HG03457 (cell line): ENCODE data around the gene STXBP4.
A peak's percentile ranks its signal among the peaks of the same experiment; 100 is the strongest.

Source experiments
- ATAC-seq: cut with Tn5 transposase; IDR thresholded peaks from one replicate; pipeline ENCODE4 v1.9.1; 2021; ENCODE audit warnings: moderate number of reproducible peaks; ENCODE audit not compliant: unreplicated experiment

The STXBP4 gene

DNA sequence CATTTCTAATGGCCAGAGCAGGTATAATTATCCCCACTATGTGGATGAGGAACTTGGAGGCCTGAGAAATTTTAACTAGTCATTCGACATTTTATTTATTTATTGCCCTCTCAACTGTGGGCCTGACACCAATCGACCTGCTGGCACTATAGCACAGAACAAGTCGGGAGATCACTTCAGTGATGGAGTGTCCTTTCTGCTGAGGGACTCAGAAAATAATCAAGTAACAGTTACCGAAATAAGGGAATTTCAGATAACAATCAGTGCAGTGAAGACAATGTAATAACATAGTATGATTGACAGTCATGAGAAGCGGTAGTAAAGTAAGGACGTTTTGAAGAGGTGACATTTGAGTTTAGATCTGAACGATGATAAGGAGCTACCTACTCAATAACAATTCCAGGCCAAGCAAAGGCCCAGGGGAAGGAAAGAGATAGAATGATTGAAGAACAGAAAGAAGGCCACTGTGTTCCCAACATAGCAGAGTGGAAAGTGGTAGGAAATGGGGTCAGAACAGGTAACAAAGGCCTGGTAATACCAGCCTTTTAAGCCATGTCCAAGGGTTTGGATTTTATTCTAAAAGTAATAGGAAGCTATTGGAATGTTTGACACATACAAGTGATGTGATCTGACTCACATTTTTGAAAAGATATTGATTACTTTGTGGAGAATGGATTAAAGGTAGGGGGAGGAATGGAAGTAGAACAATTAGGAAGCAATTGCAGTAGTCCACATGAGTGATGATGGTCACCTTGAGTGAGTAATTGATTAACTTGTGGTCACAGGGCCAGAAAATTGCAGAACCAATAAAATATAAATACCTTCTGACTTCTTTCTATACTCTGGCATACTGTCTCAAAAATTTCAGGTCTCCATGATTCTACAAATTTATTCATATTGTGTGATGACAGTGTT is 1.4 kb downstream of the STXBP4 start:
- no peak for ATAC-seq

DNA sequence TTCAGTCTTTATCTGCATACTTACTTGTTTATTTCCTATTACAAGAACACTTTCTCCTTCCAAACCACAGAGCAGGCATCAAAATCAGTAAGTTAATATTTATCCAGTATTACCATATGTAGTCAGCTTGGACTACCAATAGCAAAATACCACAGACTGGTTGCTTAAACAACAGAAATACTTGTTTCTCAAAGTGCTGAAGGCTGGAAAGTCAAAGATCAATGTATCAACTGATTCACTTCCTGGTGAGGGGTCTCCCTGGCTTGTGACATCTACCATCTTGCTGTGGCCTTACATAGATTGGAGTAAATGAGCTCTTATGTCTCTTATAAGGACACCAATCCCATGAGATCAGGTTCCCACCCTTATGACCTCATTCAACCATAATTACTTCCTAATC is 2.6 kb downstream of the STXBP4 start:
- ATAC-seq = no peak

DNA sequence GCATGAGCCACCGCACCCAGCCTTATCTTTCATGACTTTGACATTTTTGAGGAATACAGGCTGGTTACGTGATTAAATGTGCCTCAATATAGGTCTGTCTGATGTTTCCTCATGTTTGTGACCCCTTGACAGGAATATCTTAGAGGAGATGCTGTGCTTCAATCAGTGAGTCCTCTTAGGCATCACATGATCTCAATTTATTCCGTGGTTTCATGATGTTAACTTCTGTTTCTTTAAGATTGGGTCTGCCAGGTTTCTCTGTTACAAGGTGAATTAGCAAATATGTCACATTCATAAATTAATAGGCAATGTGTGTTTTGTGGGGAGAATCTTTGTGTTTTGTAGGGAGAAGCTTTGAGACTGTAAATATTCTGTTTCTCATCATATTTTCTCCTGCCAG is 3.3 kb downstream of the STXBP4 start:
- no peak for ATAC-seq

DNA sequence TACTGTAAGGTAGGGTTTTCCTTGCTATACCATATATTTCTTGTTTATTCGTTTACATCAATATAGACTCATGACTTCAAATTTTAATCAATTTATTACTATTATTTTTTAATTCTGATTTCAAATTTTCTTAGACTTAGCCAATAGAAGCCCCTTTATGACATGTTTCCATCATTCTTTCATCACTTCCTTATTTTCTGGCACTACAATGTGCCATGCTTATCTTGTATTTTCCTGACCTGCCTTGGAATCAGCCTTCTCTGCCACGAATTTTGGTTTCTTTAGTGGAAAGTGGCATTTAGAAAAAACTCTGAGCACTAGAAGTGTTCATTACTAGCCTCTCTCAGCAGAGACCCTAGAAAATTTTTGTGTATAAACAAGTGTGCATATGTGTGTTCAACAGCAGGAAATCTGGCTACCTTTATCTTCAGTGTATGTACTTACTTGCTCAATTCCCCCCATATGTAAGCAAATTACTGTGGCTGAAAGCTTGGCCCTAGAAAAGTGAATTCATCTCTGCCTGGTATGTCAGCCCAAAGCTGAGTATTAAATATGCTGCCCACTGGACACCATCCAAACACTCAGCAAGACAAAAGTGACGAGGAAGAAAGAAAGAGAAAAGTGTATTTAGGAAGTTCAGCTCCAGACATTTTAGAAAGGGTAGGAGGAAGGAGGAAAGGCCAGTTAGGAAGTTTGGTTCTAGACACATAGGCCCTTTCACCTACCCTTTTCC is 4.0 kb downstream of the STXBP4 start:
- ATAC-seq = no peak

DNA sequence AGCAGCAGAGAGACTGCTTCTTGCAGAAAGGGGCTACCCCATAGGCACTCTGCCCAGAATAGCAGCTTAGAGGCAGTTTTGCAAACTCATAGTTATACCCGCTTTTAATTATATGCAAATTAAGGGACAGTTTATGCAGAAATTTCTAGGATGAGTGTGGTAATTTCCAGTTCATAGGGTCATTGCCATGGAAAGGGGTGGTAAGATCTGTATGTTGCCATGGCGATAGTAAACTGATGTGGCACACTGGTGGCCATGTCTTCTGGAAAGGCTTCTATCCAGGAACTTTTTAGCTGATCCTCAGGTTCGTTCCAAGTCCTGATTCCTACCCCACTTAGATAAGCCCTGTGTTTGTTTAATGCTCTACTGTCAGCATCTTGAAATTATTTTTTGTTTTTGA is 6.2 kb downstream of the STXBP4 start:
- no peak for ATAC-seq

DNA sequence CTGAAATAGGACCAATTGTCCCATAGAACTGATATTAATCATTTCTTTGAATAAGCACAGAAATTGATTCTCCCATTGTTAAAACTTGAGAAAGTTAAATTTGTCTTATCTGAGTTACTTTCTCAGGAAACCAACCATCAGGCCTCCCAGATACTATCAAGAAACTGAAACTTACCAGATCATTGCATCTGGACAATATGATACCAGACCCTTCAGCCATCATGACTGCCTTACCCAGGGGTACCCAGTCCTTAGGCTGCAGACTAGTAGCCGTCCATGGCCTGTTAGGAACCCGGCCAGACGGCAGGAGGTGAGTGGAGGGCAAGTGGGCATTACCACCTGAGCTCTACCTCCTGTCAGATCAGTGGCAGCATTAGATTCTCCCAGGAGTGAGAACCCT is 7.8 kb downstream of the STXBP4 start:
- ATAC-seq = no peak

DNA sequence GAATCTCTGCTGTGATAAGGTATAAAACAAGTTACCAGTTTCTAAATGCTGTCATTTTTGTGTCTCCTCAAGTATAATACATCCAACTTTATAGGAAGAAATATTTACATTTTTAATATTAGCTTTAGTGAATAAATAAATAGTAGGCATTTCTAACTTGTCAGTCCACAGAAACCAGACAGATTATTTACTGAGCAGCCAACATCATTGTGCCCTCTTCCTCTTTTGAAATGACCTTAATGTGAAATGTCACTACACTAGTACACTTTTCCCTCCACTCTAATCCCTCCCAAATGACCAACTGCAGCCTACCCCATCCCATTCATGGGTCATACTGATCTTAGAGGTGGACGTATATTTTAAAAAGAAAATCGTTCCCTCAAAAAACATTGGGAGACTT is 9.2 kb downstream of the STXBP4 start:
- no peak for ATAC-seq

DNA sequence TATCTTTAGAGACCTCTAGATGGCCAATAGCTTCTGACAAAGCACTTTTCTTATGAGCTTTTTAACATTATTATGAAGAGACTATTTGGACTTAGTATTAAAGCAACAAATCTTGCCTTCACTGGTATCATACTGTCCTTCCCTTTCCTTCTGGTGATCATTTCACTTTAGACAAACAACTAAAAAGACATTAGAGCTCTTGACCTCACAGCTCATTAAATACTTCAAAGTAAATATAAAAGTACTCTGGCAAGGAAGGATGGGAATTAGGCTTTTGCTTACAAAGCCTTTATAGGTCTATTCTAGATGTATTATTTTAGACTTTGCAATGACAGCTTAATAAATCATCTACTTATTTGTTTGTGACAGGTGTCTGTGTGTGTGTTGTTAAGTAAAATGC is 11.1 kb downstream of the STXBP4 start:
- no peak for ATAC-seq

DNA sequence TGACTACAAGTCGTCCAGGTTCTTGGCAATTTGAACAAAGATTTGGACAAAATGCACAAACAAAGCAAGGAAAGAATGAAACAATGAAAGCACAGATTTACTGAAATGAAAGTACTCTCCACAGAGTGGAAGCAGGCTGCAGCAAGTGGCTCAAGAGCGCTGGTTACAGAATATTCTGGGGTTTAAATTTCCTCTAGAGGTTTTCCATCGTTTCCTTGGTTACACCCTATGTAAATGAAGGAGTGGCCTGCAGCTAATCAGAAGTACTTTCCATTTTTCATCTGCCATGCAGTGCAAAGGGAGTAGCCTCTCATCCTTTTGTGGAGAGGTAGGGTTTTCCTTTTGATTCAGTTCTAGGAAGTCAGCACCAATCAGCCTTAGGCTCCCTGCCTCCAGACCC is 11.8 kb downstream of the STXBP4 start:
- ATAC-seq = no peak

DNA sequence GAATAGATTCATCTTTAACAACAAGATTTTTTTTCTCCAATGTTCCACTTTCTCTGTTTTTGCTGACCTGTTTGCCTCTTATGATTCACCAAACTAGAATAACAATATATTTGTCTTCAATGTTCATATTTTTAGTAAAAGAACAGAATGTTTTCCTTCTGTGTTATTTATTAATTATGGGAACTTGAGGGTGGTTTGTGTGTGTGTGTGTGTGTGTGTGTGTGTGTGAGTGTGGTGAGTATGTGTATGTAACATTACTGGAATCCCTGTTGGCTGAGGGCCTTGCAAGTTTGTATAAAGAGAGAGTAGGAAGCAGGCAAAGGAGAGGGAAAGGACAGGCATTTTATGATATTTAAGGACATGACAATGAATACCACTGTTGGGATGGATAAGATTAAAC is 13.8 kb downstream of the STXBP4 start:
- no peak for ATAC-seq

DNA sequence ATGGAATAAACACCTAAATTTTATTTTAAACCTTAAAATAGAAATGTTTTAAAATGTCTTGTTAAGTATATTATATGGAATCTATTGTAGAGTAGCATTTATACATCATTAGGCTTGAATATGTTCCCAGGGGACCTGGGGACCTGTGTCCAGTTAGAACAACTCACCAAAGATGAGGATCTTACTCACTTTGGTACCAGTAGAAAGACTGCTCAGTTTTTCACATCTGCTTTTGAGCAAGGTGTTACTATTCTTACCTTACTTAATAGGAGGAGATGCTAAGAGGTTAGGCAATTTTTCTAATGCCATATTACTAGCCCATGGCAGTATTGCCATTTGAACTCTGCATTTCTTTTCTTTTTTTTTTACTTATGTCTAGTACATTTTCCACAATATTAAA is 14.7 kb downstream of the STXBP4 start:
- ATAC-seq = no peak

DNA sequence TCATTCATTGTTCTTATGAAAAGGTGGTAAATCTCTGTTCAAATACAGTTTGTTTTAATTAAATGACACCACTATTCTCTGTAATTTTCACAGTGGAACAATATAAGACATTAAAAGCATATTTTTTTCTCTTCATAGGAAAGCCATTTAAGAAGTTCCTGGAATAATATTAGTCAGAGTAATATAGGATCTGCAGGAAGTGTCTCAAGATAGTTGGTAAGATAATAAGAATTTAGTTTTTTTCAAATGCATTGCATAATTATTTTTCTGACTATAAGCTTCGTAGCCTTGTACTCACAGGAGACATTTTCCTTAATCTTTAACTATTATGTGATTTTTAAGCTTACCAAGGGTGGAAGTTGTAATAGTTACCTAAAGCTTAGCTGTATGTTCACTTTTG is 16.9 kb downstream of the STXBP4 start:
- ATAC-seq = no peak

DNA sequence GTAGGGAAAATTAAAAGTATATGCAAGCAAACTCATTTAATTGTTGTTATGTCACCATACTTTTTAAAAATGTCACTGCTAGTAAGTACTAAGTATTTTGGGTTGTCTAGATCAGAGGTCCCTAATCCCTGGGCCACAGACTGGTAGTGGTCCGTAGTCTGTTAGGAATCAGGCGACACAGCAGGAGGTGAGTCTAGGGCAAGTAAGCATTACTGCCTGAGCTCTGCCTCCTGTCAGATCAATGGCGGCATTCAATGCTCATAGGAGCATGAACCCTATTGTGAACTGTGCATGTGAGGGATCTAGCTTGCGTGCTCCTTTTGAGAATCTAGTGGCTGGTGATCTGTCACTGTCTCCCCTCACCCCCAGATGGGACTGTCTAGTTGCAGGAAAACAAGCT is 21.6 kb downstream of the STXBP4 start:
- no peak for ATAC-seq

DNA sequence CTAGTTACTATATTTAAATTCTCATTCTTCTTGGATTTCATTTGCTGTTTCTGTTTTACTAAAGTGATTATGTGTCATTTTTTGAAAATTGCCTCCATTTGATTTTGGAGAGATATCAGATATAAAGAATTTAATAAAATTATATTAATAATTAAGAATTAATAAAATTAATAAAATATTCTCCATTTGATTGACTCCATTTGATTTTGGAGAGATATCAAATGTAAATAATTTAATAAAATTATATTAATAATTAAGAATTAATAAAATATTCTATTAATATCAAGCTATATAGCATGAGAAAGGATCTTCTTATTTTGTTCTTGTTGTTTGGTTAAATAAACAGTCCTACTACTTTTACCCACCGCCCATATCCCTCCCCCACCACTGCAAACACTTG is 23.0 kb downstream of the STXBP4 start:
- no peak for ATAC-seq

DNA sequence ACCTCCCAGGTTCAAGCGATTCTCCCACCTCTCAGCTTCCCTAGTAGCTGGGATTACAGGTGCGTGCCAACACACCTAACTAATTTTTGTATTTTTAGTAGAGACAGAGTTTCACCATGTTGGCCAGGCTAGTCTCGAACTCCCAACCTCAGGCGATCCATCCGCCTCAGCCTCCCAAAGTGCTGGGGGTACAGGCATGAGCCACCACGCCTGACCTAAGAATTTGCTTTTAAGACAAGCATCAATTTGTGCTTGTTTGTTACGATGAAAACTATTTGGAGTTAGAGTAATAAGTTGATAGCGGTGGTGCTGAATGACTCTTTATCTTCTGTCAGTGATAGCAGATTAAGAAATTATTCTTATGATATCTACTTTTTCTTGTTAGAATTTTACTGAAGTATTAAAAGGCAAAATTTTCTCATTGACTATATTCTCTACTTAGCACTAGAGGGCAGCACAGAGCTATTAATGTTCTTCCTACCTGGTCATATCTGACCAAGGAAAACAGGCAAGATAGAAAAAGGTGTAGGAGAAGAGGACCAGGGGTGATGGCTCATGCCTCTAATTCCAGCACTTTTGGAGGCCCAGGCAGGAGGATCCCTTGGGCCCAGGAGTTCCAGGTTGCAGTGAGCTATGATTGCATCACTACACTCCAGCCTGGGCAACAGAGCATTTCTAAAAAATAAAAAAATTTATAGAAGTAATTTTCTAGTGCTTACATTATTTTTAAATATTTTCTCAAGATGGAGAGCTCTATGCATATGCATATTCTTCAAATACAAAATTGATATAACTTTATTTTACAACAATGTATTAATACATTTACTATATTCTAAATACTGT is 24.5 kb downstream of the STXBP4 start:
- peak; percentile 61 for ATAC-seq

DNA sequence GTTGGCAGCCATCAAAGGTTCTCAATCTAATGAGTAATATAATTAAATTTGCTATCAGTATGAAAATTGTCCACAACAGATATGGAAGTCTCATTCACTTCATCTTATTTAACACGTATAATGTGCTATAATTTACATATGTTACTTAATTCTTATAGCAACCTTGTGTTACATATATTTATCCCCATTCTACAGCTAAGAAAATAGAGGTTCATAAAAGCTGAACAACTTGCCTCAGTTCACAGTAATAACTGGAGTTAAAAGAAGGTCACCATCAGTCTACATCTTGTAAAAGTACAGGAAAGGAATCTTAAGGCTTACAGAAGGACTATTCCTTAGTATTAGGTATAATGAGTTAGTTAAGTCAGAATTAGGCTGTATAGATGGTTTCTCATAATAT is 27.9 kb downstream of the STXBP4 start:
- ATAC-seq = no peak

DNA sequence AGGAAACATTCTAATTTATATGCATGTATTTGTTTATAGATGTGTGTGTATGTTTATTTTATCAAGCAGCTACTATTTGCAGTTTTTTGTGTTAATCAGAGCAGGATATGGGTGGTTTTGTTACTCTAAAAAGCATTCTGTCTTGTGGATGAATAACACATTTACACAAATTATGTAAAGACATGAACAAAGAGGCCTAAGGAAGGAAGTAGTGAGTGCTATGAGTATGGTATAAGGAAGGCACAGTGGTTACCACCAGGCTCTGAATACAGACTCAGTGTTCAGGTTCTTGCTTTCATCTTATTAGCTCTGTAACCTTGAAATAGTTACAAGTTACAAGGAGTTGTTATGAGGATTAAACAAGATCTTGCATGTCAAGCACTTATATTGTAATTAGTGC is 33.9 kb downstream of the STXBP4 start:
- ATAC-seq = no peak

DNA sequence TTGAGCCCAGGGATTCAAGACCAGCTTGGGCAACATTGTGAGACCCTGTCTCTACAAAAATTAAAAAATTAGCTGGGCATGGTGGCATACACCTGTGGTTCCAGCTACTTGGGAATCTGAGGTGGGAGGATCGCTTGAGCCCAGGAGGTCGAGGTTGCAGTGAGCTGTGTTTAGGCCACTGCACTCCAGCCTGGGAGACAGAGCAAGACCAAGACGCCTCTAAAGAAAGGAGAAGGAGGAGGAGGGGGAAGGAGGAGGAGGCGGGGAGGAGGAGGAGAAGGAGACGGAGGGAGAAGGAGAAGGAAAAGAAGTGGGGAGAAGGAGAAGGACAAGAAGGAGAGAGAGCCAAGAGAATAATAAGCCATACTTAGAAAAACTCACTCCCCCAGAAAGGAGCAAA is 35.9 kb downstream of the STXBP4 start:
- no peak for ATAC-seq

DNA sequence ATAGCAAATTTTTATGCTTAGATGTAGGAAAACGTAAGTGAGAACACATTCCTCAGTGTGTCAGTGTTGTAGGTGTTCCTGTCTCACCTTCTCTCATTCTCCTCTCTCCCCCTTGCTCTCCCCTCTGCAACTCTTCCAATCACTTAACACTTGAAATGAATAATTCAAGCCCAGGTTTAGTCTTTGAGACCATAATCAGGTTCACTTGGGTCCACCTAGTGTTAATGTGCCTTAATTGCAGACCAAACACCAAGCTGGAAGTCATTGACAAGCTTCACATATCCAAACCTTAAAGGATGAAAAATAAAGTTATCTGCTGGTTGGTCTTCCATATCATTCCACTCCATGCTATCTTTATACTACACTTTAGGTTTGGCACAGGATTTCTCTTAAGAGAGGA is 37.0 kb downstream of the STXBP4 start:
- no peak for ATAC-seq

DNA sequence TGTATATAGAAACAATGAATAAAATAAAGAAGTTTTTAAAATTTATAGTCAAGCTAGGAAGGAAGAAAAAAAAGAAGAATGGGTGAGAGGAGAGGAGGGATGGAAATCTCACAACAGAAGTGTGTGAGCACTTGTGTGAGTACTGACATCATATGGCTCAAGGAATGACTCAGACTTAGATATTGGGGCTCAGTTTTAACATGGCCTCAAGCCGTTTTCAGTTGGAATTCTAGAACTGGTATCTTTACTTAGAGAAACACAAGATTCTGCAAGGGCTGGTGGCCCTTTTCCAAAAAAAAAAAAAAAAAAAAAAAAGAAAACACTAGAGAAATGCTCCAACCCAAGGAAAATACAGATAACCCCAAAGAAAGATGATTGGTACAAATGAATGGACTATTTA is 55.1 kb downstream of the STXBP4 start:
- no peak for ATAC-seq

DNA sequence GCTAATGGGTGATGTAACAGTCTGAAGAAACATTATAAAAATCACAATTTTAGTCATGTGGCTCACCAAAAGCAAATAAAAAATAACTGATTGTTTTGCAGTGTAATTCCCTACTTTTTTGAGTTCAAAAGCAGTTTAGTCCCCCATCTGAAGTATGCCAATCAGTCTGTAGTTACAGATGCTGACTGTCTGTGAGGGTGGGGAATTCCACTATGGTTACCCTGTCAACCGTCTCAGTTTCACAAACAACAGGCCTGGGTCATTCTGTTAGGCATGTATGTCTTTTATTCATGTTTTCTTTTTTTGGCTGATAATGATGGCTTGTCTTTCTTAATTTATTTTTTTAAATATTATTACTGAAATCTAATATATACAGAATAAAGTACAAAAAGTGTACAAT is 69.3 kb downstream of the STXBP4 start:
- peak; percentile 96 for ATAC-seq

DNA sequence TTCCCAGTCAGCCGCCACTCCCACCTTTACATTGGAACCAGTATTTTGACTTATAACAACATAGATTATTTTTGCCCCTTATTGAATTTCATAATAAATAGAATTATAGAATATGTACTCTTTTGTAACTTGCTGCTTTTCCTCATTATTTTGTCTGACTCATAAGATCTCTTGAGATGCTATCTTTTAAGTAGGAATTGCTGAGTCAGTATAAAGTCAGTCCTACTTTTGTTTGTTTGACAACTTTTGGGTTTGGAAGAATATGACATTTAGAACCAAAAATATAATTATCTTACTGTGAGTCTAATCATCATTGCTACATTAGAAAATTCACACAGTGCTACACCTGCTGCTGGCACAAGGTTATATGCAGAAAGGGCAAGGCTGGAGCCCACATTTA is 69.7 kb downstream of the STXBP4 start:
- ATAC-seq = no peak
